GM19351 (cell line): ENCODE measurements around the gene ACACA.
A peak's percentile ranks its signal among the peaks of the same experiment; 100 is the strongest.
"Not testable (repeated sequence)": the region's sequence is repeated elsewhere in the genome, so short reads cannot be mapped to it uniquely, and the experiment has no call there.

ENCODE experiments used
- ATAC-seq: cut with Tn5 transposase; IDR thresholded peaks from one replicate; pipeline ENCODE4 v1.9.1; 2021; ENCODE audit warnings: mild to moderate bottlenecking, moderate library complexity; ENCODE audit not compliant: unreplicated experiment

Gene ACACA

DNA sequence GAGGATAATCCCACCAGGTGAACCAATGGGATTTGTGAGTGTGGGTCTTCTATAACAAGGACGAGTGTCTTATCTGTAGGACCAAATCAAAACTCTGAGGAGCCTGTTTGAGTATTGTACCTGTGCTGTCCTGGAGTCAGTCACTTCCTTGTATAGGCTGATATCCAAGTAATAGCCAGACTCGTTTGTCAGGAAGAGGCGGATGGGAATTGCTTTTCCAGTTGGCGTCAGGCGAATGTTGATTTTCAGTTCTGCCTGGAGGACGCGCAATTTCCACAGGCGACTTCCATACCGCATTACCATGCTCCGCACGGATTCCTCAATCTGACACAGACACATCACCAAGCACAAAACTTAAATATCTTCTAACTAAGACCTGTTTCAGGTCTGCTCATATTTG is 218.5 kb downstream of the ACACA start:
- ATAC-seq = no peak

DNA sequence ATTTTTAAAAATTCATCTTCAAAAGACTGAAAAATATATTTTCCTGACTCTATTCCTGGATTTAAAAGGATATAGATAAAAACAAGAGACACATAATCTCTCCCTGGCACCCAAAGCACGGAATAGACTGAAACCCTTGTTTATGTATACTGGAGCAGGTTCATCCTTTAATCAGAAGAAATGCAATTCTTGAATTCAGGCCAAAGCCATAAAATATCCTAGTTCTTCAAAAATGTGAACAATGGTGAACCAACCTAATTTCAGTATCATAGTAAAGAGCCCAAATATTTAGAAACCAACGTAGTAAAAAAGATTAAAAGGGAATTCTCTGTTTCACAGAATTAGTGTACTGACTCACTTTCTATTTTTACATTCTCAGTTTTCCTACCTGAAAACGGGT is 219.4 kb downstream of the ACACA start:
- no peak for ATAC-seq

DNA sequence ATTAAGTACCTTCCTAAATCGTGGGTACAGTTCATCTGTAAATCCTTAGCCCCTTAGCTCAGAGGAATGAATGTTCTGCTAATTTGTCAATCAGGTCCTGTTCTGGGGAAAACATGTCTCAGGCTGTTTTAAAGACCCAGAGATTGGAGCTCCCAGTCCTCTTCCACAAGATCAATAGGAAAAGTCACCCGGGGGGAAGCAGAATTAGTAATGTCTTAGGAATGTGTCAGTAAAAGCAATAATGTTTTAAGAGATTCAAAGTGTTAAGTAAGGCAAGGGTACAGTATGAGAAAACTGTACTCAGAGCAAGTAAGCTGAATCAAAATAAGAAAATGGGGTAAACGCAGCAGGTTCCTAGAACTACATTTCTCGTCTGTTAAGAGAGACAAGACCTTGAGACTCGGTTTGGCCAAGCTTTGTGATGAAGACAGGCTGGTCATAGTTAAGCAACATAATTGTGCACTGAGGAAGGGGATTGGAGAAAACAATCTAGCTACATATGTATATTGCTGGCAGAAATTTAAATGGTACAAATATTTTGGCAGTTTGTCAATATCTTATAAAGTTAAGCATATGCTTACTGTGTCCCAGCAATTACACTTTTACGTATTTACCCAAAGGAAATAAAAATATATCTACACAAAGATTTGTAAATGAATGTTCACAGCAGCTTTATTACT is 223.7 kb downstream of the ACACA start:
- no peak for ATAC-seq

DNA sequence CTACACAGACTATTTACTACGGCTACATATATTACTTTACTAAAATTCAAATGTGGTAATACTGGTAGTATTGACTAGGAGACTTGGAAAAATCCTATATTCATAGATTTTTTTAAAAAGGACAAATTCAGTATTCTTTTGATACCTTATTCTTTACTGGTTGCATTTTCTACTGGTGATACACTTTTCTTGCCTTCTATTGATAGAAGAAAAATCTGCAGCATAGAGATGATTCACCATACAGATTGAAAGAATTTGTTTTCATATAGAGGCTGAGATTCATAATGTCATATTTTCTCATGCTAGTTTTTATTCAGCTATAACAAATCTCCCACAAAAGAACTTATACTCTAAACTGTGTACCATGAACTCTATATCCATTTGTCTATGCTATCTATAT is 226.3 kb downstream of the ACACA start:
- ATAC-seq = no peak

DNA sequence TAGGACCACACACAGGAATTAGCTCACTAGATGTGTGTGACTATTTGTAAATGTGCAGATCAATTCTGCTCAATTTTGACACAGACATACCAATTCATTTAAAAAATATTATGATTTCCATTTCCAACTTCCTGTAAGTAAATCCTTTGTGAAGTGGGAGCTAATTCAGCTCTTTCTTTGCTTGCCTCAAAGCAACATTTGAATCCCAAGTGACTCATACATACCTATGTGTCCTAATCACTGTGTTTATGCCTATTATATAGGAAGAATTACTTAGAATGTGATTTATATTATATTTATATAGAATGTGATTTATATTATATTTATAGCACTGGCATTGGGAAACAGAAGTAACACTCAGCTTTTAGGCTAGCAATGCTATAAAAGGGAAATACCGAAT is 226.7 kb downstream of the ACACA start:
- no peak for ATAC-seq

DNA sequence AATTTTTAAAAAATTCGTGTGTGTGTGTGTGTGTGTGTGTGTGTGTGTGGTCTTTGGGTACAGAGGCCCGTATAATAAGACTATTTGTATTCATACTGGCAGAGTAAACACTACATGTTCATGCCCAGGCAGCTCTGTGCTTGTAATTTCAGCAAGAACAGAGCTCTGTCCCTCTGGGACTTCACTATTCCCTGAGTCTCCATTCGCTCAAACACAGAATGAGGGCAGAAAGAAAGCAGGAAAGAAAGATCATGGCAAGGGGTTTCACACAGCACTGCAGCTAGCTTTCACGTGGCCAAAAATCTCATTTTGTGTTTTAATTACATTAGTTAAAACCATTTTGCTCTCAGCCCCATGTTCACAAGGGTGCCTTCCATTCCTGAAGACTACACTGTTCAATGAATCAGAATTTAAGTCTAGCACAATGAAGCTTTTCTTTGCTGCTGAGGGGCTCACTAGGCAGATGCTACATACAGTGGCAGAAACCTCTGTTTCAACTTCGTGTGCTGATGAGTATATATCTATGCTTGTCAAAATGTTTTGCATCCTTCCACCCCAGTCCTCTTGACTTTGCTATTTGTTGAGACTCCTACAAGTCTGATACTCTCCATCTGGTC is 229.3 kb downstream of the ACACA start:
- ATAC-seq = no peak

DNA sequence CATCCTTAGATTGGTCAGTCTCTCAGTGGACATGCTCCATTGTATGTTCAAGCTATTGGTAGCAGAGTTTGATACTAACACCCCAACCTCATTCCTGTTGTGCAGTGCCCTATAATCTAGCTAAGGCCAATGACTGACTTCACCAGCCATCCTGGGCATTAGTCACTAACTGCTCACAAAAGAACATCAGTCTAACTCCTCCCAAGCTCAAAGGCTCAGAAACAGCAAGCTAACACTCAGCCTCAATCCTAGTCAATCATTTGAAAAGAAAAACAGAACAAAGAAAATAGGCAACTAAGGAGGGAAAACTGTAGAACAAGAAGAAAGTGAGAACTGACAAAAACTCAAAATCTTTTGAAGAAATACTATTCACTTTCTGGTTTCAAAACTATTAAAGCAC is 229.9 kb downstream of the ACACA start:
- no peak for ATAC-seq

DNA sequence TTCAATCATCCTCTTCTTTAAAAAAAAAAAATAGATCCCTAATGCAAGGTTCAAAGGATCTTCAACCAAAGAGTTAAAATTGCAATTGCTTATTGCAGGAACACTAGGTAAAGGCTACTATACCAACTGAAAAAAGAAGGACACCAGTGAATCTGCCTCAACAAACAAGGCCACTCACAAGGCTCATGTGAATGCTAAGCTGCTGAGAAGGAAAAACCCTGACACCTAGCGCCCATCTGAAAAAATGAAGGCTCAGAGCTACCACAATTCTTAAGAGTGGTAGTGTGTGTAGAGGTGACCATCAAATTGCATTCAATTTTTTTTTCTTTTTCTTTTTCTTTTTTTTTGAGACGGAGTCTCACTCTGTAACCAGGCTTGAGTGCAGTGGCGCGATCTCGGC is 232.4 kb downstream of the ACACA start:
- no peak for ATAC-seq

DNA sequence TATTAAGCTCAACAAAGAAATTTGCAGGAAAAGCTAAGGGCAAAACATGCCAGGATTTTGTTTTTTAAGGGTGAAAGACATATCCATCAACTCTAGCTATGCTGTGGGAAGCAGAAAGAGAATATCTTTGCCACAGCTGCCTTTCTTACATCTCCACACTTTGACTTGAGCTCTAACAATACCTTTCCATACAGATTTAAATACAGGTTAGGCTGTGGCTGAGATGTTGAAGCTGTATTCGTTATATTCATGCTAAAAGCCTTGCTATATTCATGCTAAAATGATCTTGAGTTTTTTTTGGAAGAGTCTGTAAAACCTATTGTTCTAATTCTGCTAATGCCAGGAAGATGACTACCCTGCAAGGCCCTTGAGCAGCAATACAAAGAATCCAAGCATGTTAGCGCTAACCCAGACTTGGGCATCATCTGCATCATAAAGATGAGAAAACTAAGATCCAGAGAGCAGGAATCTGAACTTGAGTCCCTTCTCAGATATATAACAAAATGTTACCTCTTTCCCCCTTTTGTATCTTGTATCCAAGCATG is 235.7 kb downstream of the ACACA start:
- ATAC-seq = no peak

DNA sequence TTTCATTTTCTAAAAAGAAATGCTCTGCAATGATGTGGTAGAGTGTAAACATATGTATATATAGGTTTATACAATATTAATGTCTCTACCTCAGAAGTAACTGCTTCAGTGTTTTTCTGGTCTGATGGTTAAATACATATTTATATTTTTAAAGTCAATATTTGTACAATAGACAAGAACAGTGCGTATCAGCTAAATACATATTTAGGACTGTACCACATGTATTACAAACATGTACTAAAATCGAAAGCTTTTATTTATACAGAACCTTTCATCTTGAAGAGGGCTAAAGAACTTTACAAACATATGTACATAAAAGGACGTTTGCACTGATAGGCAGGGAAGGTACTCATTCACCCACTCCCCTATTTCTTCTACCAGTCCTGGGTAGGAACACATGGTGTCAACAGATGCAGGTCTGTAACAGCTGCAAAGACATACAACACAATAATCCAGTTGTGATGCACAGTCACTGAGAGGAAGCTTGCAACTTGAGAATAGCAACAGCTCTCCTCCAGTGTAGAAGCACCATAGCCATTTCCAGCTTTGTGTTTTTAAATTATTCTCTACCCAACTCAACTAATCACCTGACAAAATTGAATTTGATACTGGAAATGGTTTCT is 237.8 kb downstream of the ACACA start:
- no peak for ATAC-seq

DNA sequence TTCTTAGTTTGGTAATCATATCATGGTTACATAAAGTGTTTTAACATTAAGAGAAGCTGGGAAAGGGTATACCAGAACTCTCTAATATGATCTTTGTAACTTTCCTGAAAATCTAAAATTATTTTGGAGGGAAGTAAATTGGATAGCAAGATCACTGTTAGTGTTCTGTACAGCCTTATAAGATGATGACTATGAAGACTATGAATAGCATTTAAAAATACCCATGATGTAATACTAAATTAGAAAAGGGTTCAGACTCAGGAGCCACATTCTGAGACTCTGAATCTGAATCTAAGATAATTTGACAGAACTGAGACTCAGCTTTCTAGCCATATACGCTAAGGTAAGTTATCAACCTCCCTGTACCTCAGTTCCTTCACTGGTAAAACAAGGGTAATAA is 238.9 kb downstream of the ACACA start:
- no peak for ATAC-seq

DNA sequence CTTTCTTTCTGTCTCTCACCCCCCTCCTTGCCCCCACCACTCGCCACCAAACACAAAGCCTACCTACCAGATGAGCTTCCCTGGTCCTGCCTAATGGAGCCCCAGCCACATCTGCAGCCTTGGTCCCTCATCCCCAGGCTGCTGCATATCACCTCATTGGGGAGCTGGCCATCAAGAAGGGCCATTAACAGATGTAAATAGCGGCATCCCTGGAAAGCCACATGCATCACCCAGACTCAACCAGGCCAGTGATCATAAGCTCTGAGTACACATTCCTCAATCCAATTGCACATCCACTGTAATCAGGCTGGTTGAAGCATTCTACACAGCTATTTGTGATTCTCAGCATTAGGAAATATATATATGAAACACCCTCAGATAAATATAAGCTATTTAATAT is 242.6 kb downstream of the ACACA start:
- ATAC-seq = no peak

DNA sequence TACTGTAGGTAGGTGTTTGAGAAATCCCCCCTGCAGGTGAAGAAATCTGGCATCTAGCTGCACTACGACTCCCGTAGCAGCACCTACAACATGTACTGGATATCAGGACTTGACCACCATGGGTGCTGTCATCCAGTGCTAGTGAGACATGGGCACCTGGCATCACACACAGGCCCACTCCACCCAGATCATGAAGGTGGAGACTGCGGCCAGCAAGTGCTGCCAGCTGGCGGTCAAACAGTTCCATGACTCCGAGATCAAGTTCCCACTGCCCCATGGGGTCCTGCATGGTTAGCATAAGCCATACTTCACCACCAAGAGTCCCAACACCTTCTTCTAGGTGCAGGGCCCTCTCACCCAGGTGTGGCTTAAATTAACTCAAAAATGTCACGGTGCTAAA is 243.8 kb downstream of the ACACA start:
- no peak for ATAC-seq

DNA sequence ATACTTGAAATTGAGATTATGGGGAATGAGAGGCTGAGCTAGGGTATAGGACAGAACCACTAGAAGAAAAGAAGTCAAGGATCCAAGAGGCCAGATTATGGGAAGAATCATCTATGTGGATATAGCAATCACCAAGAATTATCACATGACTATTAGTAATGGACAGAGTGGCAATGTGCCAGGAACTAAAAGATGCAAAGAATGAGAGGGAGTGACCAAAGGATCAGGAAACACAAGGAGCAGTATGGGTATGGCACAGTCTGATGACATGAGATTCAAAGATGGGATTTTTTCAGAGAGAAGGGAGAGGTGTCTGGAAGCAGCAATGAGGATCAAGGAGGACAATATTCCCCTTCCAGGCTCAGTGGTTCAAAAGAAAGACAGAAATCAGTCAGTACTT is 245.7 kb downstream of the ACACA start:
- no peak for ATAC-seq

DNA sequence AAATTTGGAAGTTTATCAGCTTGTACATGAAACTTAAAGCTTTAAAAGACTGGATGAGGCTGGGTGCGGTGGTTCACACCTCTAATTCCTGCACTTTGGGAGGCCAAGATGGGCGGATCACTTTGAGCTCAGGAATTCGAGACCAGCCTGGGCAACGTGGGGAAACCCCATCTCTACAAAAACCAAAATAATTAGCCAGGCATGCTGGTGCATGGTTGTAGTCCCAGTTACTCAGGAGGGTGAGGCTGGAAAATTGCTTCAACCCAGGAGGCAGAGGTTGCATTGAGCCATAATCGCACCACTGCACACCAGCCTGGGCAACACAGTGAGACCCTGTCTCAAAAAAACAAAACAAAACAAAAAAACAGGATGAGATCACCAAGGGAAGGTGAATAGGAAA is 248.3 kb downstream of the ACACA start:
- no peak for ATAC-seq

DNA sequence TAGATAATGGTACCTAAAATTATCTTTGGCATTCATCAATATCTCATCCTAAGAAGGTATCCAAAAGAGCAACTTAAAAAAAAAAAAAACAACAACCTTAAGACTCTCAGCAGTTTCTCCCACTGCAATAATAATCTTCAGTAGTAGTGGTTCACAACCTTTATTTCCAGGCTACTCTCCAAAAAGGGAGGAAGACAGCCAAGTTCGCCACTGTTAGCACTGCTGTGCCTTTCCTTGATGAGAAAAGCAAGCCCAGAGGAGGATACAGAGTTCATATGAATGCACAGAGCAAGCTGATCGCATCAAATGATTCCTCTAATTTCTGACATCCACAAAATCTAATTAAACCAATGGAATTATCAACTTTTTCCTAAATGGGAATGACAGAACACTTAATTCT is 258.5 kb downstream of the ACACA start:
- ATAC-seq = no peak

DNA sequence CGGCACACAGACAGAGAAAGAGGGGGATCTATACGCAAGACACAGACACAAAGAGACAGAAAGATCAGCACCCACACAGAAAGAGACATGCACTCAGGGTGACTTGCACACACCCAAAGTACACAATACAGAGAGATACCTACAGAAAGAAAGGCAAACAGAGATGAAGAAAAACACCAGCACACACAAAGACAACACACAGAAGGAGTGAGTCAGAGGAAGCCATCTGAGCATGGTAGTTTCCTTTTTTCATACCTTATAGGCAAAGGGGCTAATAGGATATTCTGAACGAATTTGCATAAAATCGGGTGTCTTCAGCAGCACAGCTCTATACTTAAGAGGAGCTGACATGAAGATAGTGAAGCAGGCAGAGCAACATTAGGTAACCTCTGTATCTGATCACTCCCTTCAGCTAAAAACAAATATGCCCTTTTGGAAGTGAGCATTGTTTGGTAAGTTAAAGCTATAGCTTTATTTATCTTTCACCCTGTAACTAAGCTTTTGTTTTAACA is 259.3 kb downstream of the ACACA start:
- ATAC-seq = peak; percentile 62

DNA sequence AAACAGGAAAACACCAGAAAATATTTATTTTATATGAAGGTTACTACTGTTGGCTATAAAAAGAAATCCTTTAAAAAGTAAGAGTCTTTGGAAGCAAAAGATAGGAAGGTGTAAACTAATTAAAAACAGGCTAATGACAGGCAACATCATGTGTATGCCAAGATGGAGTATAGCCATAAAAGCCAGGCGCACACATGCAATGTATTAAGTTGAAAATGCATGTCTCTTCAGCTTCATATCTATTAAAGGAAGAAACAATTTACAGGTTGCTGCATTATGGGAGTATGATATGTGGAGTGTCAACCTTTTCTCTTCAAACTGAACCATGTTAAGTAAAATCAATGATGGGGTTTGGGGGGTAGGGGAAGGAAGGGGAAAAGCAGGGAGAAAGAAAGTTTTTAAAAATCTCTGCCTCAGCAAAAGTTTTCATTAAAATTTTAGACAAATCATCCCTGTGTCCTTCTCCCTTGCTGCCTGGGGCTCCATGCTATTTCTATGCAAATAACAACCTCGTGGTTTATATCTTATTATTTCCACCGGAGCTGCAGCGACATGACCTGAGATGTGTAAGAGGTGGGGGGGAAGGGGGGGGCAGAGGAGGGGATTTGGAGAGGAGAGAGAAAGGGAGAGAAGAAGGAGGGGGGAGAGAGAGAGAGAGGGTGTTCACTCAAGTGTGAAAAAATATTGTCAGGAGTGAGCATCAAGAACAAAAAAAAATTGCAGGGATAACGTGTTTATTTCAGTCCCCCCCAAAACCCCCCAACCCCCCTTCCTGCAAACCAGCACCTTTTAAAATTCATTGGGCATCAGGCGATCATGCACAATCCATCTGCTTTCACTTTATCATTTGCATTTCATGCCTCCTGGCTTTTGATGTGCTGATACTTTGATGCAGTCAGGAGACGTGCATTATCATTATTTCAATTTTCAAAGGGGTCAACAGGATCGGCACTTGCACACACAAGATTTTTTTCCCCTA is 260.3 kb downstream of the ACACA start:
- ATAC-seq = no peak

DNA sequence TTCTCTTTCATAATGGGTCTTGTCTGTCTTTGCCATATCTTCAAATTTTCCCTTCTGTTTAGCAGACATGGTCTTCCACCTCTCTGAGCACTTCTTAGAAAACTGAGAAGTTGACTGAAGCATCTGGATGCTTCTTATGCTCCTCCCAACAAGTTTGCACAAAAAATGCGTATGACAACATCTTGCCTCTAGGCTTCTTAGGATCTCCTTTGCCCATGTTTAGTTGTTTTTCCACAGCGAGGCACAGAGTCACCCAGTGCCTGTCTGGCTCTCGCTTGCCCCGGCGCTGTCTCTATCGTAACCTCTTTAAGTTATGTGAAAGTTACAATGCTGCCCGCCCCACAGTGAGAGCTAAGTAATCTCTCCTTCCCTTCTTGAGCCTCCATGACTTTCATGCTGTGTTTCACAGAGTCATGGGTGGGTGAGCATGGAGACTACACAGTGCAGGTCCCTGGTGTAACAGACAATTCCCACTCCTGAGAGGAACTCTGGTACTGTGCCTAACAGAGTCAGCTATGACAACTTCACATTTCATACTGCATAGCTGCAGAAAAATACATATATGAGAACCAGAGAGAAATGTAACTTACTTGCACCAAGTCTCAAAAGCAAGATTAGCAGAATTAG is 262.4 kb downstream of the ACACA start:
- no peak for ATAC-seq

DNA sequence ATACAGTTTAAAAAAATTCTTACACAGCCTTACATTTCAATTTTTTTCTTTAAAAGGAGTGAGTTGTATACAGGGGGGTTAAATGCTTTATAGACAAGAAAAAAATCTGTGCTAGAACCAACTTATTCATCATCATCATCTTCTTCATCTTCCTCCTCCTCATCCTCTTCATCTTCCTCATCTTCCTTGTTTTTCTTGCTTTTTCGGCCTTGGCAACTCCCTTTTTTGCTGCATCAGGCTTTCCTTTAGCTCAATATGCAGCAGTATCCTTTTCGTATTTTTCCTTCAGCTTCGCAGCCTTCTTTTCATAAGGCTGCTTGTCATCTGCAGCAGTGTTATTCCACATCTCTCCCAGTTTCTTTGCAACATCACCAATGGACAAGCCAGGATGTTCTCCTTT is 263.1 kb downstream of the ACACA start:
- ATAC-seq = not testable (repeated sequence)
